ENCODE data around the gene ITGA3. TPM values are rescaled to one million over a fixed set of nuclear protein-coding genes. Genes with fewer than 3 reads are reported as not detected.

Gene ITGA3
- total and polyA plus RNA-seq, 8 donors: 16.8 to 61.2 (median 26.2) TPM

DNA sequence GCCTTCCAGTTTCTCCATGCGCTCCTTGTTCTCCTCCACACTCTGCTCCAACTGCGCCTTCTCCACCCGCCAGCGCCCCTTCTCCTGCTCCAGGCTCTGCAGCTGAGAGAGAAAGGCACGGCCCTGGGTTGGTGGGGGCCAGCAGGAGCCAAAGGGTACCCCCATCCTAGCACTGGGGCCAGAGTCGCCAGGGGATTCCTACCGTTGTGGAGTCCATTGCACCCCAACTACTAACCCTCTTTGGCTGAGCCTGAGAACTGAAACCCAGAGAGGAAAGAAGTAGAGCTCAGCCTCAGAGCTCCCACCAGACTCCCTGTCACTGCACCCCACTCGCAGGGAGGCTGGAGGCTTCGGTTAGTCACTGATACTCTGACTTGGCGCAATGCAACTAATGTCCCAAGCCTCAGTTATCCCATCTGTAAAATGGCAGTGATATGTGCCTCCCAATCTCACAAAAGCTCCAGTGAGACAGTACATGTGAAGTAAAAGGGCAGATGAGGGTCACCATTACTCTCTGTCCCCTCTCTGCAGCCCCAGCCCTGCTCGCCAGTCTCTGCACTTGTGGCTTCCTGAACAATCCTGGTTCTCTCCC lies 80.3 kb downstream of the ITGA3 start:
- Histone ChIP-seq H3K9me3 (no peaks in the 10 kb centered on the region), H3K4me1 (no peaks in the 10 kb centered on the region), H3K4me3 (no peak overlapping the region), H3K36me3 (peaks cover 0 to 25% (median 21%) of the 10 kb centered on the region in 3 donors), H3K27ac (no peak overlapping the region), H3K27me3 (no peaks in the 10 kb centered on the region)
- intact Hi-C loops (cut with DNase I): no loop called here
- TF ChIP-seq, protein P1, sequence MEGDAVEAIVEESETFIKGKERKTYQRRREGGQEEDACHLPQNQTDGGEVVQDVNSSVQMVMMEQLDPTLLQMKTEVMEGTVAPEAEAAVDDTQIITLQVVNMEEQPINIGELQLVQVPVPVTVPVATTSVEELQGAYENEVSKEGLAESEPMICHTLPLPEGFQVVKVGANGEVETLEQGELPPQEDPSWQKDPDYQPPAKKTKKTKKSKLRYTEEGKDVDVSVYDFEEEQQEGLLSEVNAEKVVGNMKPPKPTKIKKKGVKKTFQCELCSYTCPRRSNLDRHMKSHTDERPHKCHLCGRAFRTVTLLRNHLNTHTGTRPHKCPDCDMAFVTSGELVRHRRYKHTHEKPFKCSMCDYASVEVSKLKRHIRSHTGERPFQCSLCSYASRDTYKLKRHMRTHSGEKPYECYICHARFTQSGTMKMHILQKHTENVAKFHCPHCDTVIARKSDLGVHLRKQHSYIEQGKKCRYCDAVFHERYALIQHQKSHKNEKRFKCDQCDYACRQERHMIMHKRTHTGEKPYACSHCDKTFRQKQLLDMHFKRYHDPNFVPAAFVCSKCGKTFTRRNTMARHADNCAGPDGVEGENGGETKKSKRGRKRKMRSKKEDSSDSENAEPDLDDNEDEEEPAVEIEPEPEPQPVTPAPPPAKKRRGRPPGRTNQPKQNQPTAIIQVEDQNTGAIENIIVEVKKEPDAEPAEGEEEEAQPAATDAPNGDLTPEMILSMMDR (IDR thresholded peaks at IDR 0.05): no peak
- ATAC-seq (no peak), DNase-seq (peak in 1 of 6 donors; percentile 57), FAIRE-seq (no peak)
- WGBS, 2 donors: 96 to 97% methylated on average over 11 of the region's 11 CpGs

DNA sequence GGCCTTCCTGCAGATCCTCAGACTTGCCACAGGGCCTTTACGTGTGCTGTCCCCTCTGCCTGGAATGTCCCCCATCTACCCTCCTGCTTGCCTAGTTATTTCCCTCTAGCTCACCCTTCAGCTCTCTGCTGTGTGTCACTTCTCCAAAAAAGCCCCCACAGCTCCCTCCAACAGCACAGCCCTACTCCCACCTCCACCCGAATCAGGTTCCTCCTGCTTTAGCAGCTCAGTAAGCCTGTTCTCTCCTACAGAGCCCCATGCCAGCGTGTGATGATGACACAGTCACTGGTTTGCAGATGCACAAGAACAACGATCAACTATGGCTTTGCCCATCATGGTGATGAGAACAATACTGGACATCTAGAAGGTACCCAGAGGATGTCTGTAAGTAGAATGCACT lies 81.1 kb downstream of the ITGA3 start:
- Histone ChIP-seq H3K36me3 (peaks cover 0 to 25% (median 21%) of the 10 kb centered on the region in 3 donors), H3K4me1 (no peaks in the 10 kb centered on the region), H3K4me3 (no peak overlapping the region), H3K27ac (no peak overlapping the region), H3K9me3 (no peaks in the 10 kb centered on the region), H3K27me3 (no peaks in the 10 kb centered on the region)
- DNase-seq (peak in 1 of 6 donors; percentile 9), ATAC-seq (no peak), FAIRE-seq (no peak)
- WGBS, 2 donors: 92 to 93% methylated on average over 4 of the region's 4 CpGs
- intact Hi-C loops (cut with DNase I): no loop called here
- TF ChIP-seq, protein P1 (IDR thresholded peaks at IDR 0.05): no peak

DNA sequence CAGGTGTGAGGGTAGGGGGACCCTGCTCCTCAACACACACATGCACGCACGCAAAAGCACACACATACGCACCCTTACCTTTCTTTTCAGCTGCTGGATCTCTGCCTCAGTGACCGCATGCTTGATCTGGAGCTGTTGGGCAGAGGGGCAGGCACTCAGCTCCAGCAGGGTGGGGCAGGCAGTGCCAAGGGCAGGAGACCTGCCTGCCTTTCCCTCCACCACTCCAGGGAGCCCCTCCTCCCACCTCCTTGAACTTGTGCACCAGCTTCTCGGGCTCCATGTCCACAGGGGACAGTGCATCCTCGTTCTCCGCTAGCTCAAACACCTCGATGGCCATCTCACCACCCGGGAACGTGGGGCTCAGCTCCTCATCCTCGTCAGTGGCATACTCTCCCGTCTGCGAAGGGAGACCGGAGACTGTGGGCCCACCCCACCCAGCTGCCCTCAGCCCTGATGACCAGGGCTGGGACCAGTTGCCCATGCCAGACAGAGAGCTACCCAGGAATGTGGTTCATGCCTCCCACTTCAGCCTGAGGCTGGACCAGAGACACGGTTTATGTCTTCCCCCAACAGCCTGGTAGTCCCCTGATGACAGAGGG lies 83.4 kb downstream of the ITGA3 start:
- H3K27me3 ChIP-seq: no peaks in the 10 kb centered on the region
- TF ChIP-seq, protein P1 (IDR thresholded peaks at IDR 0.05): no peak
- FAIRE-seq: no peak
- intact Hi-C loops (cut with DNase I): no loop called here
- 86 to 92% methylated on average over 15 of the region's 15 CpGs for WGBS, 2 donors
- H3K4me1 ChIP-seq: no peaks in the 10 kb centered on the region
- H3K27ac ChIP-seq: no peak overlapping the region
- peaks cover 0 to 44% (median 28%) of the 10 kb centered on the region in 3 donors for H3K36me3 ChIP-seq
- DNase-seq: no peak
- ATAC-seq: no peak
- no peaks in the 10 kb centered on the region for H3K9me3 ChIP-seq
- no peak overlapping the region for H3K4me3 ChIP-seq

Other genes with a start within 250 kb of the ITGA3 start
- gene TAC4, start 208.0 kb upstream of the ITGA3 start, total RNA-seq: not detected
- gene TAC4, start 208.0 kb upstream of the ITGA3 start, polyA plus RNA-seq: not detected
- gene DLX4, start 86.9 kb upstream of the ITGA3 start, total RNA-seq: under 1 TPM in 3 of 6 donors, not detected in 3; 0.16 to 0.23 (median 0.20) TPM
- gene DLX4, start 86.9 kb upstream of the ITGA3 start, polyA plus RNA-seq: under 1 TPM; 0.26 to 0.30 TPM
- gene DLX3, start 60.9 kb upstream of the ITGA3 start, total RNA-seq: under 1 TPM; 0.09 to 0.53 (median 0.24) TPM
- under 1 TPM; 0.33 to 0.42 TPM for gene DLX3, start 60.9 kb upstream of the ITGA3 start, polyA plus RNA-seq
- gene PDK2, start 39.2 kb downstream of the ITGA3 start, total RNA-seq: 10 to 100 TPM; 15.3 to 50.0 (median 36.2) TPM
- gene PDK2, start 39.2 kb downstream of the ITGA3 start, polyA plus RNA-seq: 10 to 100 TPM; 26.6 to 26.8 TPM
- under 1 TPM; 0.09 to 0.90 (median 0.33) TPM for gene SAMD14, start 74.0 kb downstream of the ITGA3 start, total RNA-seq
- 1 to 10 TPM in 1 of 2 donors, under 1 TPM in 1; 0.80 to 1.3 TPM for gene SAMD14, start 74.0 kb downstream of the ITGA3 start, polyA plus RNA-seq
- 10 to 100 TPM; 13.5 to 34.6 (median 17.7) TPM for gene PPP1R9B, start 94.6 kb downstream of the ITGA3 start, total RNA-seq
- 10 to 100 TPM; 14.3 to 29.2 TPM for gene PPP1R9B, start 94.6 kb downstream of the ITGA3 start, polyA plus RNA-seq
- 1 to 10 TPM in 2 of 6 donors, under 1 TPM in 1, not detected in 3; 0.31 to 1.1 (median 1.0) TPM for gene SGCA, start 109.9 kb downstream of the ITGA3 start, total RNA-seq
- 1 to 10 TPM; 1.7 to 3.0 TPM for gene SGCA, start 109.9 kb downstream of the ITGA3 start, polyA plus RNA-seq
- 100 to 1,000 TPM in 2 of 6 donors, 10 to 100 TPM in 3, 1 to 10 TPM in 1; 9.0 to 875 (median 36.6) TPM for gene COL1A1, start 145.5 kb downstream of the ITGA3 start, total RNA-seq
- 10 to 100 TPM; 10.4 to 22.2 TPM for gene COL1A1, start 145.5 kb downstream of the ITGA3 start, polyA plus RNA-seq
- gene TMEM92, start 218.4 kb downstream of the ITGA3 start, total RNA-seq: under 1 TPM; 0.12 to 1.00 (median 0.40) TPM
- gene TMEM92, start 218.4 kb downstream of the ITGA3 start, polyA plus RNA-seq: under 1 TPM; 0.11 to 0.14 TPM

All from pancreas (tissue), 10 donors.